ENCODE results near the gene PRUNE2.

Gene PRUNE2

GRCh38 chr9:76741524-76741923 is 164.4 kb downstream of the PRUNE2 start:
- Histone ChIP-seq H3K9me3 (no peaks in the 10 kb centered on the region), H3K36me3 (no peaks in the 10 kb centered on the region), H3K4me1 (ENCODE audit: control insufficient read depth in 1 of 2, insufficient read depth in 1 of 2, low read depth in 1 of 2, low read length in 1 of 2) (no peaks in the 10 kb centered on the region), H3K4me3 (ENCODE audit: low read depth in 1 of 2, low read length in 1 of 2) (no peak overlapping the region), H3K27me3 (peaks cover 11% of the 10 kb centered on the region), H3K27ac (no peak overlapping the region)
- no peak for TF ChIP-seq CTCF (IDR thresholded peaks at IDR 0.05)

GRCh38 chr9:76738402-76738801 is 167.5 kb downstream of the PRUNE2 start:
- Histone ChIP-seq H3K4me1 (ENCODE audit: control insufficient read depth in 1 of 2, insufficient read depth in 1 of 2, low read depth in 1 of 2, low read length in 1 of 2) (no peaks in the 10 kb centered on the region), H3K4me3 (ENCODE audit: low read depth in 1 of 2, low read length in 1 of 2) (no peak overlapping the region), H3K27me3 (peaks cover 15% of the 10 kb centered on the region), H3K27ac (no peak overlapping the region), H3K36me3 (no peaks in the 10 kb centered on the region), H3K9me3 (no peaks in the 10 kb centered on the region)
- TF ChIP-seq CTCF (IDR thresholded peaks at IDR 0.05), result no peak

- no peak for TF ChIP-seq CTCF (IDR thresholded peaks at IDR 0.05)
- no peaks in the 10 kb centered on the region for H3K36me3 ChIP-seq
- H3K27me3 ChIP-seq, result peaks cover 15% of the 10 kb centered on the region
- no peaks in the 10 kb centered on the region for H3K9me3 ChIP-seq
- H3K27ac ChIP-seq, result no peak overlapping the region
- H3K4me1 ChIP-seq (ENCODE audit: control insufficient read depth in 1 of 2, insufficient read depth in 1 of 2, low read depth in 1 of 2, low read length in 1 of 2), result no peaks in the 10 kb centered on the region
- H3K4me3 ChIP-seq (ENCODE audit: low read depth in 1 of 2, low read length in 1 of 2), result no peak overlapping the region
Observed at GRCh38 chr9:76737154-76737902, 168.6 kb downstream of the PRUNE2 start.

- H3K36me3 ChIP-seq, result no peaks in the 10 kb centered on the region
- H3K4me1 ChIP-seq (ENCODE audit: control insufficient read depth in 1 of 2, insufficient read depth in 1 of 2, low read depth in 1 of 2, low read length in 1 of 2), result no peaks in the 10 kb centered on the region
- H3K27me3 ChIP-seq, result peaks cover 15% of the 10 kb centered on the region
- no peak for TF ChIP-seq CTCF (IDR thresholded peaks at IDR 0.05)
- H3K27ac ChIP-seq, result no peak overlapping the region
- H3K4me3 ChIP-seq (ENCODE audit: low read depth in 1 of 2, low read length in 1 of 2), result no peak overlapping the region
- no peaks in the 10 kb centered on the region for H3K9me3 ChIP-seq
Observed at GRCh38 chr9:76734716-76735115, 171.2 kb downstream of the PRUNE2 start.

GRCh38 chr9:76733096-76733495 is 172.8 kb downstream of the PRUNE2 start:
- Histone ChIP-seq H3K27ac (no peak overlapping the region), H3K4me1 (ENCODE audit: control insufficient read depth in 1 of 2, insufficient read depth in 1 of 2, low read depth in 1 of 2, low read length in 1 of 2) (no peaks in the 10 kb centered on the region), H3K36me3 (no peaks in the 10 kb centered on the region), H3K9me3 (no peaks in the 10 kb centered on the region), H3K27me3 (peaks cover 19% of the 10 kb centered on the region), H3K4me3 (ENCODE audit: low read depth in 1 of 2, low read length in 1 of 2) (no peak overlapping the region)
- TF ChIP-seq CTCF (IDR thresholded peaks at IDR 0.05), result no peak
